Panc1 (cell line): ENCODE data around the gene GABPB1. TPM values are rescaled to one million over a fixed set of nuclear protein-coding genes. Genes with fewer than 3 reads are reported as not detected.

ENCODE experiments used
- ATAC-seq: fragments of 200-7000 bp; cut with Tn5 transposase; 2 replicates; pipeline ENCODE4 v1.9.1; 2020; ENCODE audit warnings: mild to moderate bottlenecking, moderate library complexity
- BruUV-seq: library from RNA; stranded (reverse); fragments of 400-500 nt; replicated peaks from 2 replicates; lab custom pipeline; 2021; lab: Mats Ljungman, UMichigan
- CTCF ChIA-PET: fragments of 300-600 bp; sonication (Branson Sonifier 250); formaldehyde crosslinking; loops from one replicate; lab custom pipeline; 2022; ENCODE audit warnings: antibody characterized with exemption; lab: Charles Lee
- POLR2A ChIA-PET: fragments of 300-600 bp; sonication (Branson Sonifier 250); formaldehyde crosslinking; loops from one replicate; lab custom pipeline; 2022; ENCODE audit warnings: antibody characterized with exemption; lab: Charles Lee
- DNase-seq: peaks from one replicate; pipeline ENCODE4 v3.0.0-alpha.2; 2010; ENCODE audit warnings: low read depth, low spot score
- H3K27ac ChIP-seq: 2 replicates; pipeline ENCODE4 v1.5.1; 2011; ENCODE audit warnings: mild to moderate bottlenecking, low read length, inconsistent platforms
- H3K27me3 ChIP-seq: fragments of 200-500 bp; sonication (Bioruptor generic); 2 replicates; pipeline ENCODE4 v1.6.0; 2014; ENCODE audit warnings: low read length, inconsistent platforms; ENCODE audit not compliant: control insufficient read depth, insufficient read depth
- H3K36me3 ChIP-seq: fragments of 200-500 bp; sonication (Bioruptor generic); 2 replicates; pipeline ENCODE4 v1.5.1; 2014; ENCODE audit warnings: inconsistent platforms, mild to moderate bottlenecking, low read length, moderate library complexity; ENCODE audit not compliant: control insufficient read depth, insufficient read depth
- H3K4me1 ChIP-seq: 2 replicates; pipeline ENCODE4 v1.5.1; 2011; ENCODE audit warnings: inconsistent platforms, mild to moderate bottlenecking, low read length, moderate library complexity; ENCODE audit not compliant: control insufficient read depth, insufficient read depth
- H3K4me3 ChIP-seq, 2 experiments: 2 replicates each; pipeline ENCODE4 v1.5.1; 2011 to 2012; ENCODE audit warnings: low read depth in 2 of 2, low read length in 2 of 2, mild to moderate bottlenecking in 2 of 2, inconsistent platforms in 1 of 2, moderate library complexity in 1 of 2
- H3K9me3 ChIP-seq: fragments of 200-500 bp; sonication (Bioruptor generic); 2 replicates; pipeline ENCODE4 v1.5.1; 2014; ENCODE audit warnings: low read depth, mild to moderate bottlenecking, inconsistent platforms, low read length, moderate library complexity; ENCODE audit not compliant: control insufficient read depth, insufficient read depth
- CTCF ChIP-seq: fragments of 450-650 bp; IDR thresholded peaks from 2 replicates; pipeline ENCODE4 v1.5.1; 2017; ENCODE audit warnings: mild to moderate bottlenecking
- POLR2AphosphoS5 ChIP-seq: IDR thresholded peaks from 2 replicates; pipeline ENCODE4 v1.6.1; 2012; ENCODE audit warnings: mild to moderate bottlenecking, low read depth, low read length, moderate library complexity
- REST ChIP-seq, 2 experiments: IDR thresholded peaks; 2 replicates each; pipeline ENCODE4 v1.6.1; 2011 to 2012; ENCODE audit warnings: low read depth in 2 of 2, control low read depth in 1 of 2, low read length in 1 of 2, mild to moderate bottlenecking in 1 of 2, moderate library complexity in 1 of 2; ENCODE audit not compliant: insufficient read depth in 1 of 2
- SIN3A ChIP-seq: IDR thresholded peaks from 2 replicates; pipeline ENCODE4 v1.6.1; 2012; ENCODE audit warnings: low read depth, mild to moderate bottlenecking, low read length, moderate library complexity, borderline replicate concordance; ENCODE audit not compliant: insufficient read depth
- TCF7L2 ChIP-seq: IDR thresholded peaks from 2 replicates; pipeline ENCODE4 v1.6.1; 2011; ENCODE audit warnings: mild to moderate bottlenecking, low read depth, low read length, inconsistent platforms
- in situ Hi-C: cut with HindIII; loops from 2 replicates; pipeline ENCODE4 v1.10.0; 2016; ENCODE audit warnings: low sequenced_read_pairs, low pct_unique_long_range_greater_than_20kb
- intact Hi-C: fragments of 100-400 bp; cut with micrococcal nuclease; formaldehyde crosslinking; loops from one replicate; pipeline ENCODE4 v1.10.0; 2022; ENCODE audit not compliant: unreplicated experiment
- total RNA-seq: library from RNA; stranded (reverse); gene quantifications from one replicate; pipeline ENCODE4 v1.2.1, GENCODE V29; 2021; ENCODE audit not compliant: unreplicated experiment

Gene GABPB1
- total RNA-seq, 1 experiment from 2014 or later = 20.0 TPM

GRCh38 chr15:50247819-50248655 is 107.0 kb downstream of the GABPB1 start:
- in situ Hi-C loops (no loop called here), intact Hi-C loops (no loop called here)
- TF ChIP-seq SIN3A = no peak
- no peak for TF ChIP-seq TCF7L2
- no peak for TF ChIP-seq CTCF
- TF ChIP-seq REST (IDR thresholded peaks at IDR 0.05; ENCODE audit: insufficient read depth in 1 of 2, low read depth in 2 of 2, low read length in 1 of 2) = no peak
- TF ChIP-seq POLR2AphosphoS5 = no peak
- Histone ChIP-seq H3K4me3 (peak overlapping the region in 1 of 2 experiments; percentile 11; a peak in 1 of 4 replicates), H3K9me3 (no peaks in the 10 kb centered on the region), H3K27me3 (no peaks in the 10 kb centered on the region), H3K36me3 (no peaks in the 10 kb centered on the region), H3K27ac (no peak overlapping the region), H3K4me1 (no peaks in the 10 kb centered on the region)
- BruUV-seq = no TSS peak
- ATAC-seq (no peak), DNase-seq (no peak)
- ChIA-PET POLR2A (interaction anchor here (0.7 kb wide), 1 partner anchor 134 kb away, joined by 4 read pairs; no protein-coding TSS in a partner anchor), CTCF (no interaction called here)

GRCh38 chr15:50246631-50247030 is 108.4 kb downstream of the GABPB1 start:
- no TSS peak for BruUV-seq
- no peak for TF ChIP-seq TCF7L2
- no peak for TF ChIP-seq CTCF
- no peak for TF ChIP-seq POLR2AphosphoS5
- no peak for TF ChIP-seq REST (IDR thresholded peaks at IDR 0.05; ENCODE audit: insufficient read depth in 1 of 2, low read depth in 2 of 2, low read length in 1 of 2)
- TF ChIP-seq SIN3A = no peak
- H3K36me3 ChIP-seq = no peaks in the 10 kb centered on the region
- in situ Hi-C loops (no loop called here), intact Hi-C loops (no loop called here)
- H3K27me3 ChIP-seq = no peaks in the 10 kb centered on the region
- DNase-seq (no peak), ATAC-seq (no peak)
- ChIA-PET POLR2A (no interaction called here), CTCF (no interaction called here)
- no peaks in the 10 kb centered on the region for H3K9me3 ChIP-seq
- H3K4me3 ChIP-seq = no peak overlapping the region
- no peak overlapping the region for H3K27ac ChIP-seq
- H3K4me1 ChIP-seq = no peaks in the 10 kb centered on the region
